HCT116 (cell line): ENCODE results near the gene INF2.

Experiments
- CTCF ChIP-seq, 3 experiments: fragments of 200-600 bp in 1 of 3; sonication (generic) in 1 of 3; IDR thresholded peaks in 2 of 3; conservative IDR thresholded peaks in 1 of 3; 2 replicates each; pipeline ENCODE4 v1.5.1; 2012 to 2017; ENCODE audit warnings: low read depth in 2 of 3, low read length in 2 of 3, antibody characterized with exemption in 1 of 3, borderline replicate concordance in 1 of 3, control low read depth in 1 of 3, mild to moderate bottlenecking in 1 of 3, mixed read lengths in 1 of 3, mixed run types in 1 of 3, moderate library complexity in 1 of 3; ENCODE audit not compliant: insufficient read depth in 1 of 3
- EZH2 ChIP-seq: fragments of 200-600 bp; sonication (generic); IDR thresholded peaks from 2 replicates; pipeline ENCODE4 v1.6.1; 2017; ENCODE audit warnings: antibody characterized with exemption, mixed run types
- EZH2phosphoT487 ChIP-seq: fragments of 200-600 bp; IDR thresholded peaks from 2 replicates; pipeline ENCODE4 v1.6.1; 2018; ENCODE audit warnings: antibody characterized with exemption, borderline replicate concordance
- FOSL1 ChIP-seq: IDR thresholded peaks from 2 replicates; pipeline ENCODE4 v1.6.1; 2012; ENCODE audit warnings: low read depth
- JUND ChIP-seq: IDR thresholded peaks from 2 replicates; pipeline ENCODE4 v1.6.1; 2012
- POLR2A ChIP-seq: IDR thresholded peaks from 2 replicates; pipeline ENCODE4 v1.7.0; 2011; ENCODE audit warnings: borderline replicate concordance; ENCODE audit not compliant: insufficient read depth, insufficient read length; ENCODE audit errors: extremely low read depth
- TF ChIP-seq, protein P1 (sequence below): IDR thresholded peaks from 2 replicates; pipeline ENCODE4 v1.6.1; 2012; ENCODE audit warnings: low read depth

DNA sequence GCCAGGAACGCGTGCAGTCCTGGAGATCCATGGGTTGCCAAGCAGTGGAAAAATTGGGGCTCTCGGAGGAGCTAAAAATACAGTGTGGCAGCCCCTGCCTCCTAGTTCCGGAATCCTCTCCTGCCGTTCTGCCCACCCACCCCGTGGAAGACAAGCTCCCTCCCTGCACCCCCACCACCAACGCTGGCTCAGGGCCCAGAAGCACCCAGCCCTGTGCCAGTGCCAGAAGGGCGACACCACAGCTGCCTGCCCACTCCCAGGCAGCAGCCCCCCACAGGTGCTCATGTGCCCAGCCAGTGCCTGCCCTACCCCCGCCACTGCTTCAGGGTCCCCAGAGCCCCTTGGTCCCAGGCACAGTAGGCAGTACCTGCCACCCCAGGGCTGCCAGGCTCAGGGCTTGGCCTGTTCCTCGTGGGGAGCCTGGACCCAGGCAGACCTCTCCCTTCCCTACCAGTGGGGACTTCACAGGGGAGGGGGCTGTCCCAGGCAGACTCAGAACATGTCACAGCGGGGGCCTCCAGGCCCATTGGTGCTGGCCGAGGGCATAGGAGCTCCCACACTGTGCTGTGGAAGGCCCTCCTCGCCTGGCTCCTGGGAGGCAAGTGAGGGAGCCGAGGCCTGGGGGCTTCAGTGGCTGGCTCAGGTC lies 7.4 kb downstream of the INF2 start:
- TF ChIP-seq CTCF (IDR thresholded peaks at IDR 0.05 in 2 of 3, conservative IDR thresholded peaks at IDR 0.05 in 1 of 3; ENCODE audit: borderline replicate concordance in 1 of 3, insufficient read depth in 1 of 3, low read depth in 2 of 3, low read length in 2 of 3) (no peak), POLR2A (no peak), FOSL1 (no peak), EZH2phosphoT487 (no peak), JUND (no peak), EZH2 (no peak)
- TF ChIP-seq, protein P1, sequence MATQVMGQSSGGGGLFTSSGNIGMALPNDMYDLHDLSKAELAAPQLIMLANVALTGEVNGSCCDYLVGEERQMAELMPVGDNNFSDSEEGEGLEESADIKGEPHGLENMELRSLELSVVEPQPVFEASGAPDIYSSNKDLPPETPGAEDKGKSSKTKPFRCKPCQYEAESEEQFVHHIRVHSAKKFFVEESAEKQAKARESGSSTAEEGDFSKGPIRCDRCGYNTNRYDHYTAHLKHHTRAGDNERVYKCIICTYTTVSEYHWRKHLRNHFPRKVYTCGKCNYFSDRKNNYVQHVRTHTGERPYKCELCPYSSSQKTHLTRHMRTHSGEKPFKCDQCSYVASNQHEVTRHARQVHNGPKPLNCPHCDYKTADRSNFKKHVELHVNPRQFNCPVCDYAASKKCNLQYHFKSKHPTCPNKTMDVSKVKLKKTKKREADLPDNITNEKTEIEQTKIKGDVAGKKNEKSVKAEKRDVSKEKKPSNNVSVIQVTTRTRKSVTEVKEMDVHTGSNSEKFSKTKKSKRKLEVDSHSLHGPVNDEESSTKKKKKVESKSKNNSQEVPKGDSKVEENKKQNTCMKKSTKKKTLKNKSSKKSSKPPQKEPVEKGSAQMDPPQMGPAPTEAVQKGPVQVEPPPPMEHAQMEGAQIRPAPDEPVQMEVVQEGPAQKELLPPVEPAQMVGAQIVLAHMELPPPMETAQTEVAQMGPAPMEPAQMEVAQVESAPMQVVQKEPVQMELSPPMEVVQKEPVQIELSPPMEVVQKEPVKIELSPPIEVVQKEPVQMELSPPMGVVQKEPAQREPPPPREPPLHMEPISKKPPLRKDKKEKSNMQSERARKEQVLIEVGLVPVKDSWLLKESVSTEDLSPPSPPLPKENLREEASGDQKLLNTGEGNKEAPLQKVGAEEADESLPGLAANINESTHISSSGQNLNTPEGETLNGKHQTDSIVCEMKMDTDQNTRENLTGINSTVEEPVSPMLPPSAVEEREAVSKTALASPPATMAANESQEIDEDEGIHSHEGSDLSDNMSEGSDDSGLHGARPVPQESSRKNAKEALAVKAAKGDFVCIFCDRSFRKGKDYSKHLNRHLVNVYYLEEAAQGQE, result no peak
